Fibroblast of lung (primary cell): ENCODE data around the gene TCF20. TPM values are rescaled to one million over a fixed set of nuclear protein-coding genes. Genes with fewer than 3 reads are reported as not detected.

Experiments
- DNase-seq, 2 donors: peaks; one replicate each; pipeline versions ENCODE4 v3.0.0 to v3.0.0-alpha.2; 2010; ENCODE audit warnings: low read depth in 2 of 2
- H2AFZ ChIP-seq: 2 replicates; pipeline ENCODE4 v1.5.1; 2012; ENCODE audit warnings: low read length, control low read depth, inconsistent platforms
- H3K27ac ChIP-seq: 2 replicates; pipeline ENCODE4 v1.5.1; 2011; ENCODE audit warnings: low read length, control low read depth; ENCODE audit not compliant: insufficient read depth
- H3K27me3 ChIP-seq: 2 replicates; pipeline ENCODE4 v1.5.1; 2011; ENCODE audit warnings: mild to moderate bottlenecking, low read length; ENCODE audit not compliant: control insufficient read depth, insufficient read depth
- H3K36me3 ChIP-seq: 2 replicates; pipeline ENCODE4 v1.5.1; 2011; ENCODE audit warnings: low read length; ENCODE audit not compliant: control insufficient read depth, insufficient read depth
- H3K4me1 ChIP-seq: 2 replicates; pipeline ENCODE4 v1.5.1; 2011; ENCODE audit warnings: low read length; ENCODE audit not compliant: control insufficient read depth, insufficient read depth; ENCODE audit errors: extremely low read depth
- H3K4me2 ChIP-seq: 2 replicates; pipeline ENCODE4 v1.5.1; 2011; ENCODE audit warnings: low read length, control low read depth; ENCODE audit not compliant: insufficient read depth; ENCODE audit errors: extremely low read depth
- H3K4me3 ChIP-seq, 4 experiments: fragments of 200-600 bp in 1 of 4; sonication (generic) in 1 of 4; replicated peaks in 1 of 4; 2 replicates each; pipeline ENCODE4 v1.5.1; 2011 to 2016; ENCODE audit warnings: low read length in 4 of 4, low read depth in 3 of 4, mild to moderate bottlenecking in 3 of 4, control low read depth in 2 of 4, inconsistent platforms in 1 of 4, mixed read lengths in 1 of 4; ENCODE audit not compliant: insufficient read depth in 1 of 4; ENCODE audit errors: control extremely low read depth in 1 of 4
- H3K79me2 ChIP-seq: 2 replicates; pipeline ENCODE4 v1.5.1; 2012; ENCODE audit warnings: mild to moderate bottlenecking, low read length, inconsistent platforms; ENCODE audit not compliant: control insufficient read depth, insufficient read depth
- H3K9ac ChIP-seq: 2 replicates; pipeline ENCODE4 v1.5.1; 2011; ENCODE audit warnings: mild to moderate bottlenecking, low read length, control low read depth; ENCODE audit not compliant: insufficient read depth
- H3K9me3 ChIP-seq: 2 replicates; pipeline ENCODE4 v1.5.1; 2012; ENCODE audit warnings: low read depth, low read length; ENCODE audit not compliant: control insufficient read depth, insufficient read depth
- H4K20me1 ChIP-seq: 2 replicates; pipeline ENCODE4 v1.5.1; 2011; ENCODE audit warnings: low read length; ENCODE audit not compliant: control insufficient read depth, insufficient read depth; ENCODE audit errors: extremely low read depth
- CTCF ChIP-seq, 2 donors: IDR thresholded peaks in 1 of 2; conservative IDR thresholded peaks in 1 of 2; 1 replicate in 1 of 2; 2 replicates in 1 of 2; pipeline ENCODE4 v1.5.1; 2011 to 2012; ENCODE audit warnings: low read length in 2 of 2, control low read depth in 1 of 2, inconsistent platforms in 1 of 2, low read depth in 1 of 2, mild to moderate bottlenecking in 1 of 2
- EZH2 ChIP-seq: IDR thresholded peaks from 2 replicates; pipeline ENCODE4 v1.5.1; 2012; ENCODE audit warnings: low read length, control low read depth, mild to moderate bottlenecking; ENCODE audit errors: missing control alignments
- polyA plus RNA-seq, 2 donors: library from polyadenylated mRNA; depleted of rRNA in 1 of 2; stranded (reverse) in 1 of 2; unstranded in 1 of 2; fragments of >200 nt; gene quantifications; 2 replicates each; pipeline ENCODE4 v1.2.1, GENCODE V29; 2011 to 2012; ENCODE audit warnings: missing spikeins in 1 of 2
- total RNA-seq: library from RNA; depleted of rRNA; stranded (reverse); fragments of >200 nt; gene quantifications from 2 replicates; pipeline ENCODE4 v1.2.1, GENCODE V29; 2014

Gene TCF20
- total and polyA plus RNA-seq, 2 donors (not counting 1 experiment from before 2014, with no cell fraction given), result 11.8 to 25.4 TPM

- H3K9me3 ChIP-seq, result no peaks in the 10 kb centered on the region
- no peaks in the 10 kb centered on the region for H3K79me2 ChIP-seq
- H4K20me1 ChIP-seq, result no peaks in the 10 kb centered on the region
- peaks cover 3% of the 10 kb centered on the region for H3K27me3 ChIP-seq
- H3K27ac ChIP-seq, result no peak overlapping the region
- H3K4me1 ChIP-seq, result no peaks in the 10 kb centered on the region
- H3K36me3 ChIP-seq, result no peaks in the 10 kb centered on the region
- TF ChIP-seq CTCF (conservative IDR thresholded peaks at IDR 0.05 in 1 of 2, IDR thresholded peaks at IDR 0.05 in 1 of 2; ENCODE audit: low read depth in 1 of 2, low read length in 2 of 2) (no peak), EZH2 (no peak)
- no peak overlapping the region for H2AFZ ChIP-seq
- no peak for DNase-seq
- H3K4me2 ChIP-seq, result no peak overlapping the region
- H3K4me3 ChIP-seq, result no peak overlapping the region
- no peak overlapping the region for H3K9ac ChIP-seq
Observed at GRCh38 chr22:42303396-42304323, 33.2 kb upstream of the TCF20 start.

GRCh38 chr22:42301742-42302102 lies 31.3 kb upstream of the TCF20 start:
- H3K4me2 ChIP-seq, result no peak overlapping the region
- H4K20me1 ChIP-seq, result no peaks in the 10 kb centered on the region
- no peak overlapping the region for H3K9ac ChIP-seq
- DNase-seq, result no peak
- H2AFZ ChIP-seq, result no peak overlapping the region
- no peaks in the 10 kb centered on the region for H3K4me1 ChIP-seq
- no peaks in the 10 kb centered on the region for H3K79me2 ChIP-seq
- H3K4me3 ChIP-seq, result no peak overlapping the region
- H3K36me3 ChIP-seq, result no peaks in the 10 kb centered on the region
- TF ChIP-seq CTCF (conservative IDR thresholded peaks at IDR 0.05 in 1 of 2, IDR thresholded peaks at IDR 0.05 in 1 of 2; ENCODE audit: low read depth in 1 of 2, low read length in 2 of 2) (no peak), EZH2 (no peak)
- no peaks in the 10 kb centered on the region for H3K9me3 ChIP-seq
- peaks cover 3% of the 10 kb centered on the region for H3K27me3 ChIP-seq
- no peak overlapping the region for H3K27ac ChIP-seq

- Histone ChIP-seq H3K4me2 (no peak overlapping the region), H3K9ac (no peak overlapping the region), H3K27me3 (peaks cover 3% of the 10 kb centered on the region), H3K27ac (no peak overlapping the region), H3K36me3 (no peaks in the 10 kb centered on the region), H3K4me3 (no peak overlapping the region), H4K20me1 (no peaks in the 10 kb centered on the region), H3K4me1 (no peaks in the 10 kb centered on the region), H2AFZ (no peak overlapping the region), H3K9me3 (no peaks in the 10 kb centered on the region), H3K79me2 (no peaks in the 10 kb centered on the region)
- no peak for DNase-seq
- TF ChIP-seq CTCF (conservative IDR thresholded peaks at IDR 0.05 in 1 of 2, IDR thresholded peaks at IDR 0.05 in 1 of 2; ENCODE audit: low read depth in 1 of 2, low read length in 2 of 2) (no peak), EZH2 (no peak)
Observed at GRCh38 chr22:42301077-42301741, 30.8 kb upstream of the TCF20 start.
